Measurements from ENCODE around the gene CDH13.

Gene CDH13

GRCh38 chr16:83136924-83137323 is 510.2 kb downstream of the CDH13 start:
- no peak for DNase-seq

GRCh38 chr16:83137326-83137781 is 510.6 kb downstream of the CDH13 start:
- no peak for DNase-seq

GRCh38 chr16:83137894-83138293 is 511.1 kb downstream of the CDH13 start:
- no peak for DNase-seq

GRCh38 chr16:83138512-83138911 is 511.7 kb downstream of the CDH13 start:
- no peak for DNase-seq

DNA sequence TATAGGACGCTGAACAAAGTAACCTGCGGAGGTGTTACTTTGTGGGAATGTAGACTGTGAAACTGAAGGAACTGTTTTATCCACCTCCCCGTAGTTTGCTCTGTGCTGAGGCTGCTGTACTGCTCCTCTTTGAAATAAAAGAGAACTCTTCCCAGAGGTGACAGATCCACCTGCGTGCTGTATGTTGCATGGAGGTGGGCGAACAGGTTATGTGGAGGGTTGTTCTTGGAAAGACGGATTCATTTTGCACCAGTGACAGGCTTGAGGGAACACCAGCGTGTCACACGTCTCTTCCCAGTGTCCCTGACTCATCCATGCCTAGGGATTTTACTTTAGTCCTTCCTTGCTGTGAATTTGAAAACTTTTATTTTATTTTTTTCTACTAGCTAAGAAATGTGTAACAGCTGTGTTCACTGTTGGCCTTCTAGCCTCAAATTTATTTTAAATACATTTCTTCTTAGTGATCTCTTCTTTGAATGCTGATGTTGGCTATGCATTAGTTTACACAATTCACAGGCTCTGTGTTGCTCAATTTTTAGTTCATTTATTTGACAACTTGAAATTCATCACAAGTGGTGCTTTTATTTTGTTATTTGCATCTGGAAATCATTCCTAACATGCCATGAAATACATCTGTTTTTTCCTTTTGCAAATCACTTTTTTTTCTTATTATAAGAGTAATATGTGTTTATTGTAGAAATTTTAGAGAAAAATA is 512.4 kb downstream of the CDH13 start:
- no peak for DNase-seq

- no peak for DNase-seq
These were observed 517.0 kb downstream of the CDH13 start for GRCh38 chr16:83143788-83144187.

GRCh38 chr16:83145297-83145696 is 518.5 kb downstream of the CDH13 start:
- no peak for DNase-seq

DNA sequence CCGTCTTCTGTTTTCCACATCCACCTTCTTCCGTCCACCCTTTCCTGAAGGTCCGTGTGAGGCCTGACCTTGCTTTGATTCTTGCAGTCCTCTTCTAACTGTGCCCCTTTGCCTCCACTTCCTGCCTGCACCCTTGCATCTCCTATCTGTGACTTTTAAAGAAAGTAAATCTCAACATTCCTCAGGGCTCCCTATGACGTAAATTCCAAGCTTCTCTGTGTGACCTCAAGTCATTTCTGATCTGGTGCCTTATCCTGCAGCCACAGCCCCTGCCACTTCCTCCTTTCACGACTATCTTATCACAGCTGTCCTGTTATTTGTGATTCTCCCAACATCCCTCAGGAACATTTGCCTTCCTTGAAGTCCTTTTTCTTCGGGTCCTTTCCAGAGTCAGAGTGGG is 520.5 kb downstream of the CDH13 start:
- no peak for DNase-seq

DNA sequence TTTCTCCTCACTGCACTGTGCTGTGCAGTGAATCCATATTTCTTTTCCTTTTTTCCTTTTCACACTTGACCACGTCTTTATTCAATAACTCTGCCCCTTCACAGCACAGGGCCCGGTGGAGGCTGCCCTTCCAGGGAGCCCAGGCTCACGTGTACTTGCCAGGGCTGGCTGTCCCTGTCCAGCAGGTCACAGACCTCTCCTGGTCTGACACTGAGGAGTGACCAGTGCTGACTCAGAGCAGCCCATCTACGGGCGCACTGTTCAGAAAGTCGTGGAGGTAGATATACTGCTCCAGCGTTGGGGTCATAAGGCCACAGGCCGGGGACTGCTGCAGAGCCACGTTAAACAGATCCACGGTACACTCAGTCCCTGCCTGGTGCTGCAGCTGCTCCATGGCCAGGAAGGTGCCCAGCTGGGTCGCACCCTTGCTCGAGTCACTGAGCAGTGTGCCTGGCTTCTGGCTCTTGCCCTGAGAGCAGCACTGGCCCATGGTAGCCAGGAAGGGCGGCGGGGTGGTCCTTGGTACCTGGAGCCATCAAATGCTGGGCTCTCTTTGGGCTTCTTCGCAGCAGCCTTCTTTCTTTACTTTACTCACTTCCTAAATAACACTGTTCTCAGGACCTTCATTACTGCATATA is 531.7 kb downstream of the CDH13 start:
- no peak for DNase-seq

DNA sequence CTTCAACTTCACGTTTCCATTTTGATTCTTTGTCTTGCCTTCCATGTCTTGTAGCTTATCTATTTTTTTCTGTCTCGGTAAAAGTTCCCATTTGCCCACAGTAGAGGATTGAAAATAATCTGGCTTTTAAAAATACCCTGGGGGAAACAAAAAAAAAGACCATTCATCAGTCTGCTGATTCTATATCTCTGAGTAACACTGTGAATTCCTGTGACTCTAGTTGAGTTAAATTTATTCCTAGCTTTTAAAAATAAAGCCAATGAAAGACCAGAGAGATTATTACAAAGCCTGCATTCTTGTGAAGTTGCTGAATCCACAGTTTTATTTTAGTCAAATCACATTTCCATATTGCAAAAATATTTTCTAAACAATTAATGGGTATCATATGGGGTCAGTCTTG is 532.3 kb downstream of the CDH13 start:
- no peak for DNase-seq

GRCh38 chr16:83160287-83161020 is 533.7 kb downstream of the CDH13 start:
- no peak for DNase-seq

- no peak for DNase-seq
These were observed 536.0 kb downstream of the CDH13 start for GRCh38 chr16:83162791-83163190.

DNA sequence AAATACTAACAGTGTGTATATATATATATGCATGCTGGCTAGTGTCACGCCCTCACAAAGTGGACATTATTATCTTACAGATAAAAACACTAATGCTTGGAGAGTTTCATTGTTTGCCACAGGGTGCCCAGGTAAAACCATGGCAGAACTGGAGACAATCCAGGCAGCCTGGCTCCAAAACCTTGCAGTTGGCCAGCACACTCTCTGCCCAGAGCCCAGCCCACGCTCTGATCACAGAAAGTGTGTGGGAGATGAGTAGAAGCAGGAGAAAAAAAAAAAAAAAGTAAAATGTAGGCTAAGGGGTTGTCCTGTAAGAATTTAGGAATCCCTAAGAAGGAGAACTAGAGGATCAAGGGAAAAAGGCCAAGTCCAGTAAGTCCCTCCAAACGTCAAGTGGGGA is 538.0 kb downstream of the CDH13 start:
- DNase-seq, result no peak

DNA sequence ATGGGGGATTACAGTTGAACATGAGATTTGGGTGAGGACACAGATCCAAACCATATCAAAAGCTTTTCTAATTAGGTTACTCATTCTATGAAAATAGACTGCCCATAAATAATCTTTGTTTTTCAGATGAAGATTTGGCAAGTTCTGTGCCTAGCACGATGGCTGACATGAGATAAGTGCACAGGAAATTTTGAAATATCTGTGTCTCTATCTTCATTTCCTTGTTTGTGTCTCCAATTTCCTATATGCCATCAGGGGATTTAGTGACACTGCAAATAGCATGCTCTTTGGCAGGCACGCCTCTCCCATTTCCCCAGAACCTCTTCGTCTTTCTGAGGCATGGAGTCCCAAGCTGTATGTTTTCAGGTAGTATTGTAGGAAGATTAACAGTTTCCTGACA is 544.6 kb downstream of the CDH13 start:
- DNase-seq, result no peak

DNA sequence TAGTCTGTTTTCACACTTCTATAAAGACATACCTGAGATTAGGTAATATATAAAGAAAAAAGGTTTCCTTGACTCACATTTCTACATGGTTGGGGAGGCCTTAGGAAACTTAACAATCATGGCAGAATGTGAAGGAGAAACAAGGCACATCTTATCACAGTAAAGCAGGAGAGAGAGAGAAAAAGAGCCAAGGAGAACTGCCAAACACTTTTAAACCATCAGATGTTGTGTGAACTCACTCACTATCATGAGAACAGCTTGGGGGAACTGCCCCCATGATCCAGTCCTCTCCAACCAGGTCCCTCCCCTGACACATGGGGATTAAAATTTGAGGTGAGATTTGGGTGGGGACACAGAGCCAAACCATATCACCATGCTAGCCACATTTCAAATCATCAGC is 547.9 kb downstream of the CDH13 start:
- DNase-seq, result no peak

GRCh38 chr16:83176802-83177201 is 550.0 kb downstream of the CDH13 start:
- no peak for DNase-seq

DNA sequence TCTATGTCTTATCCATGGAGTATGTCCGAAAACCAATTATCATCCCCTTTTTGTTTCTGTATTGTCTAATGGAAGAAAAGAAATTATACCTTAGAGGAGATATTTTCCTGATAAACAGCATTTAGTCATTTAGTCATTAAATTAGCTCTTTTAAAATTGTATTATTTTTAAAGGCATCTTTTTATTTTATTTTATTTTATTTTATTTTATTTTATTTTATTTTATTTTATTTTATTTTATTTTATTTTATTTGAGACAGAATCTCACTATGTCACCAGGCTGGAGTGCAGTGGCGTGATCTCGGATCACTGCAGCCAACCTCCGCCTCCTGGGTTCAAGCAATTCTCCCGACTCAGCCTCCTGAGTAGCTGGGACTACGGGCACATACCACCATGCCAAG is 559.1 kb downstream of the CDH13 start:
- DNase-seq, result no peak

GRCh38 chr16:83187405-83187804 is 560.6 kb downstream of the CDH13 start:
- DNase-seq, result no peak

DNA sequence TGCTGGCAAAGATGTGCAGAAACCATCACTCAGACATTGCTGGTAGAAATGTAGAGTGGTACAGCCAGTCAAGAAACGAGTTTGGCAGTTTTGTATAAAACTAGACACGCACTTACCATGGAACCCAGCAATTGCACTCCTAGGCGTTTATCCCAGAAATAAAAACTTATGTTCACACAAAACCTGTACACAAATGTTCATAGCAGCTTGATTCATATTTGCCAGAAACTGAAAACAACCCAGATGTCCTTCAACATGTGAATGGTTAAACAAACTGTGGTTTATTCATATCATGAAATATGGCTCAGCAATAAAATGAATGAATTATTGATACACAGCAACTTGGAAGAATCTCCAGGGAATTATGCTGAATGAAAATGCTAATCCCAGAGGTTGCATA is 570.0 kb downstream of the CDH13 start:
- no peak for DNase-seq

DNA sequence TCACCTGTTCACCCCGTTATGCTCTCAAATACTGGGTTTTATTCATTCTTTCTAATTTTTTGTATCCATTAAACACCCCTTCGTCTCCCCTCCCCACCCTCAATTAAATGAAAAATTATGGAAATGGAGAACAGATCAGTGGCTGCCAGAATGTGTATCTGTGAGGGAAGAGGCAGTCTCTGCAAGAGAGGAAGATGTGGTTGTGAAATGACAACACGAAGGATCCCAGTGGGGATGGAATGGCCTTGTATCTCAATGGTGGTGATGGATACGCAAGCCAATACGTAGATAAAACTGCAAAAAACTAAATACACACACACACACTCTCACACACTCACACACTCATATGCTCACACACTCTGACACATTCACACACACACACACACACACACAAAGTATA is 570.7 kb downstream of the CDH13 start:
- no peak for DNase-seq

DNA sequence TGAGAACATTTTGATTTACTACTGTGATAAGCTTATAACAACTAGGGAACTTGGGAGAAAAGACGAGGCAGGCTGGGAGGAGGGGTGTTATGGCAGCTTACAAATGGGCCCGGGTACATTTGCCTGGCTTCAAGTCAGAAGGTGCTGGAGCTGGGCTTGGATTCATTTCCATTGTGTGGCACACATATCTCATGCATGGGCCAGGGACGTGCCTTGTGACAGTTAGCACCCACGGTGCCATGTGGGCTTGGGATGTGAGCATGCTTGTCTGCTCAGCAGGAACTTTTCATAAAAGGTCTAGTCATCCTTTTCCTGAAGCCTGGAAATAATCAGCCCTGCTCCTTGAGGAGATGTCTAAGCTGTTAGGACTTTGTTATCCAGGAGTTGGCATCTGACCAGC is 572.2 kb downstream of the CDH13 start:
- DNase-seq, result no peak

- DNase-seq, result no peak
These were observed 573.4 kb downstream of the CDH13 start for GRCh38 chr16:83200005-83200779.

DNA sequence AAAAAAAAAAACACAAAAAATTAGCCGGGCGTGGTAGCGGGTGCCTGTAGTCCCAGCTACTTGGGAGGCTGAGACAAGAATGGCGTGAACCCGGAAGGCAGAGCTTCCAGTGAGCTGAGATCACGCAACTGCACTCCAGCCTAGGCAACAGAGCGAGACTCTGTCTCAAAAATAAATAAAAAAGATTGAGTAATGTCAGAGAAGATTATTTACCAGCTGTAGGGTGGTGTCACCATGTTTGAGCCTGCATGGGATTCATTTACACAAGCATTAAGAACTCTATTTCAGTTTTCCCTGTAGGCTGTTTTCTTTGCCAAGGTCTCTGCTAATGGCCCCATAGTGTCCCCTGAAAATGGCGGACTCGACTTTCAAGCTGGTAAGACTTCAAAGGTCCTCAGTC is 575.0 kb downstream of the CDH13 start:
- no peak for DNase-seq
